HL-60 (cell line): ENCODE results near the gene GRWD1.

Experiments used
- CTCF ChIP-seq: IDR thresholded peaks from one replicate; pipeline ENCODE4 v1.5.1; 2011; ENCODE audit warnings: low read length, control low read depth, inconsistent platforms; ENCODE audit not compliant: insufficient read depth
- POLR2AphosphoS5 ChIP-seq: IDR thresholded peaks from 2 replicates; pipeline ENCODE4 v1.6.1; 2012; ENCODE audit warnings: low read depth
- TF ChIP-seq, protein P1 (sequence below): IDR thresholded peaks from 2 replicates; pipeline ENCODE4 v1.6.1; 2012; ENCODE audit warnings: low read depth; ENCODE audit not compliant: insufficient replicate concordance

DNA sequence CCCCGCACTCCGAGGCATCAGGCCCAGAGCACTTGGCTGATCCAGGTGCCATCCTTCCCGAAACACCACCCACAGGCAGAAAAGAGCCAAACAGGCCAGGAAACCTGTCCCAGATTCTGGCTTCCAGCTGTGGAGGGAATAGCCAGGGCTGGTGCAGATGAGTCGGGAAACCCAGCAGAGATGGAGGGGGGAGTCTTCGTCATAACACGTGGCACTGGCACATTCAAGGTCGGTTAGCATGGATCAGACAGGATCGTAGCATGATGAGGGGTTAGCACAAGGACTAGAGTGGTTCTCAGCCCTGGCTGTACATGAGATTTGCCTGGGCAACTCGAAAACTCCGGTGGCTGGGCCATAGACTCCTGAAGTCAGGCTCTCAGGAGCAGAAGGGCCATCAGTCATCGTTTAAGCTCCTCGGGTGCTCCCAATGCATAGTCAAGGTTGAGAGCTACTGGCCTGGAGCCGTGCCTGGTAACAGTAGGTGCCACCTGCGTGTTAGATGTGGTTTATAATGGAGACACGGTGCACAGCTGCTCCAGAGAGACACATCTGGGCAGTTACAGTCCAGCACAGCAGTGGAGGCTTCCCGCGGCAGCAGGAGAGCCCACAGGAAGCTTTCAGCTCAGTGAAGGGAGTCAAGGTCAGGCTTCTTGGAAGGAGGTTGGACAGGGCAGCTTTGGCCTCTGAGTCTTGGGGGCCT is 29.7 kb downstream of the GRWD1 start:
- TF ChIP-seq POLR2AphosphoS5 (no peak), CTCF (no peak)
- TF ChIP-seq, protein P1, sequence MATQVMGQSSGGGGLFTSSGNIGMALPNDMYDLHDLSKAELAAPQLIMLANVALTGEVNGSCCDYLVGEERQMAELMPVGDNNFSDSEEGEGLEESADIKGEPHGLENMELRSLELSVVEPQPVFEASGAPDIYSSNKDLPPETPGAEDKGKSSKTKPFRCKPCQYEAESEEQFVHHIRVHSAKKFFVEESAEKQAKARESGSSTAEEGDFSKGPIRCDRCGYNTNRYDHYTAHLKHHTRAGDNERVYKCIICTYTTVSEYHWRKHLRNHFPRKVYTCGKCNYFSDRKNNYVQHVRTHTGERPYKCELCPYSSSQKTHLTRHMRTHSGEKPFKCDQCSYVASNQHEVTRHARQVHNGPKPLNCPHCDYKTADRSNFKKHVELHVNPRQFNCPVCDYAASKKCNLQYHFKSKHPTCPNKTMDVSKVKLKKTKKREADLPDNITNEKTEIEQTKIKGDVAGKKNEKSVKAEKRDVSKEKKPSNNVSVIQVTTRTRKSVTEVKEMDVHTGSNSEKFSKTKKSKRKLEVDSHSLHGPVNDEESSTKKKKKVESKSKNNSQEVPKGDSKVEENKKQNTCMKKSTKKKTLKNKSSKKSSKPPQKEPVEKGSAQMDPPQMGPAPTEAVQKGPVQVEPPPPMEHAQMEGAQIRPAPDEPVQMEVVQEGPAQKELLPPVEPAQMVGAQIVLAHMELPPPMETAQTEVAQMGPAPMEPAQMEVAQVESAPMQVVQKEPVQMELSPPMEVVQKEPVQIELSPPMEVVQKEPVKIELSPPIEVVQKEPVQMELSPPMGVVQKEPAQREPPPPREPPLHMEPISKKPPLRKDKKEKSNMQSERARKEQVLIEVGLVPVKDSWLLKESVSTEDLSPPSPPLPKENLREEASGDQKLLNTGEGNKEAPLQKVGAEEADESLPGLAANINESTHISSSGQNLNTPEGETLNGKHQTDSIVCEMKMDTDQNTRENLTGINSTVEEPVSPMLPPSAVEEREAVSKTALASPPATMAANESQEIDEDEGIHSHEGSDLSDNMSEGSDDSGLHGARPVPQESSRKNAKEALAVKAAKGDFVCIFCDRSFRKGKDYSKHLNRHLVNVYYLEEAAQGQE = no peak
